ENCODE results near the gene KIF3B.
"Not testable (repeated sequence)": the region's sequence is repeated elsewhere in the genome, so short reads cannot be mapped to it uniquely, and the experiment has no call there.

KIF3B gene

GRCh38 chr20:32380745-32381144 is 103.3 kb downstream of the KIF3B start:
- peaks cover 22% of the 10 kb centered on the region for H3K79me2 ChIP-seq (ENCODE audit: insufficient read depth, low read length)
- H4K20me1 ChIP-seq (ENCODE audit: insufficient read depth, low read length), result no peaks in the 10 kb centered on the region
- no peaks in the 10 kb centered on the region for H3K4me1 ChIP-seq (ENCODE audit: insufficient read depth, low read length, severe bottlenecking)
- H3F3A ChIP-seq (ENCODE audit: insufficient read depth, low read length), result no peaks in the 10 kb centered on the region
- H3K9me3 ChIP-seq (ENCODE audit: low read length), result no peaks in the 10 kb centered on the region
- TF ChIP-seq CTCF (IDR thresholded peaks at IDR 0.05; ENCODE audit: low read length) (no peak), EZH2 (IDR thresholded peaks at IDR 0.05; ENCODE audit: borderline replicate concordance, low read length) (no peak)
- H3K36me3 ChIP-seq (ENCODE audit: insufficient read depth, low read length), result peaks cover 55% of the 10 kb centered on the region
- H3K4me2 ChIP-seq (ENCODE audit: low read length), result no peak overlapping the region
- H3K9me2 ChIP-seq (ENCODE audit: low read depth, low read length), result no peaks in the 10 kb centered on the region
- no peaks in the 10 kb centered on the region for H3K27me3 ChIP-seq (ENCODE audit: insufficient read depth, low read length)
- no peak overlapping the region for H3K9ac ChIP-seq (ENCODE audit: low read length)
- H3K27ac ChIP-seq (ENCODE audit: low read depth, low read length, poor library complexity, severe bottlenecking), result no peak overlapping the region
- no peak overlapping the region for H3K4me3 ChIP-seq (ENCODE audit: low read depth, low read length, poor library complexity, severe bottlenecking)
- no peak overlapping the region for H2AFZ ChIP-seq (ENCODE audit: low read length)

GRCh38 chr20:32382102-32382950 is 104.9 kb downstream of the KIF3B start:
- H3K36me3 ChIP-seq (ENCODE audit: insufficient read depth, low read length), result peaks cover 60% of the 10 kb centered on the region

GRCh38 chr20:32383441-32383840 is 106.0 kb downstream of the KIF3B start:
- peaks cover 39% of the 10 kb centered on the region for H3K79me2 ChIP-seq (ENCODE audit: insufficient read depth, low read length)
- not testable (repeated sequence) for H4K20me1 ChIP-seq (ENCODE audit: insufficient read depth, low read length); H3F3A ChIP-seq (ENCODE audit: insufficient read depth, low read length); H2AFZ ChIP-seq (ENCODE audit: low read length); H3K9ac ChIP-seq (ENCODE audit: low read length); H3K27me3 ChIP-seq (ENCODE audit: insufficient read depth, low read length); H3K9me3 ChIP-seq (ENCODE audit: low read length); H3K9me2 ChIP-seq (ENCODE audit: low read depth, low read length); H3K27ac ChIP-seq (ENCODE audit: low read depth, low read length, poor library complexity, severe bottlenecking); H3K4me2 ChIP-seq (ENCODE audit: low read length); H3K4me3 ChIP-seq (ENCODE audit: low read depth, low read length, poor library complexity, severe bottlenecking)
- peaks cover 59% of the 10 kb centered on the region for H3K36me3 ChIP-seq (ENCODE audit: insufficient read depth, low read length)
- H3K4me1 ChIP-seq (ENCODE audit: insufficient read depth, low read length, severe bottlenecking), result peaks cover 14% of the 10 kb centered on the region

More at GRCh38 chr20:32382102-32382950, 104.9 kb downstream of the KIF3B start:
- Histone ChIP-seq H2AFZ (ENCODE audit: low read length) (no peak overlapping the region), H3K4me2 (ENCODE audit: low read length) (no peak overlapping the region), H3K4me3 (ENCODE audit: low read depth, low read length, poor library complexity, severe bottlenecking) (no peak overlapping the region), H4K20me1 (ENCODE audit: insufficient read depth, low read length) (no peaks in the 10 kb centered on the region), H3K27ac (ENCODE audit: low read depth, low read length, poor library complexity, severe bottlenecking) (no peak overlapping the region), H3K79me2 (ENCODE audit: insufficient read depth, low read length) (peaks cover 30% of the 10 kb centered on the region), H3K9me2 (ENCODE audit: low read depth, low read length) (no peaks in the 10 kb centered on the region), H3K9me3 (ENCODE audit: low read length) (no peaks in the 10 kb centered on the region), H3K4me1 (ENCODE audit: insufficient read depth, low read length, severe bottlenecking) (peaks cover 10% of the 10 kb centered on the region), H3F3A (ENCODE audit: insufficient read depth, low read length) (no peaks in the 10 kb centered on the region), H3K27me3 (ENCODE audit: insufficient read depth, low read length) (no peaks in the 10 kb centered on the region), H3K9ac (ENCODE audit: low read length) (no peak overlapping the region)
- TF ChIP-seq CTCF (IDR thresholded peaks at IDR 0.05; ENCODE audit: low read length) (no peak), EZH2 (IDR thresholded peaks at IDR 0.05; ENCODE audit: borderline replicate concordance, low read length) (no peak)
